ENCODE results near the gene PPP3CA. TPM values are rescaled to one million over a fixed set of nuclear protein-coding genes. Genes with fewer than 3 reads are reported as not detected.

PPP3CA gene
- total RNA-seq, 1 experiment from 2014 or later = 31.0 TPM

GRCh38 chr4:101199507-101200285 lies 147.6 kb downstream of the PPP3CA start:
- Histone ChIP-seq H3K27ac (ENCODE audit: low read length) (no peak overlapping the region), H3K9me3 (ENCODE audit: control insufficient read depth, insufficient read depth, low read depth, low read length) (no peaks in the 10 kb centered on the region), H3K4me1 (ENCODE audit: control insufficient read depth, insufficient read depth, low read length) (peaks cover 6% of the 10 kb centered on the region), H3K36me3 (ENCODE audit: control insufficient read depth, insufficient read depth, low read length) (no peaks in the 10 kb centered on the region), H3K4me3 (ENCODE audit: low read depth in 2 of 2, low read length in 2 of 2) (no peak overlapping the region), H3K27me3 (ENCODE audit: control insufficient read depth, insufficient read depth, low read length) (no peaks in the 10 kb centered on the region)
- intact Hi-C loops (cut with micrococcal nuclease; ENCODE audit: unreplicated experiment) (no loop called here), in situ Hi-C loops (cut with HindIII; ENCODE audit: low pct_unique_long_range_greater_than_20kb, low sequenced_read_pairs) (no loop called here)
- CTCF ChIA-PET = no interaction called here
- no peak for ATAC-seq
- POLR2A ChIA-PET = no interaction called here
- no peak for DNase-seq (ENCODE audit: low read depth, low spot score)
- TF ChIP-seq SIN3A (IDR thresholded peaks at IDR 0.05; ENCODE audit: borderline replicate concordance, insufficient read depth, low read depth, low read length) (no peak), POLR2AphosphoS5 (IDR thresholded peaks at IDR 0.05; ENCODE audit: low read depth, low read length) (no peak), CTCF (IDR thresholded peaks at IDR 0.05) (no peak), TCF7L2 (IDR thresholded peaks at IDR 0.05; ENCODE audit: low read depth, low read length) (no peak), REST (IDR thresholded peaks at IDR 0.05; ENCODE audit: insufficient read depth in 1 of 2, low read depth in 2 of 2, low read length in 1 of 2) (no peak)
- no TSS peak for BruUV-seq (replicated peaks)

GRCh38 chr4:101198682-101199339 lies 148.5 kb downstream of the PPP3CA start:
- POLR2A ChIA-PET = interaction anchor here (0.6 kb wide), 1 partner anchor 138 kb away, joined by 3 read pairs; no protein-coding TSS in a partner anchor

More at GRCh38 chr4:101198682-101199339, 148.5 kb downstream of the PPP3CA start:
- no peak for TF ChIP-seq CTCF (IDR thresholded peaks at IDR 0.05)
- TF ChIP-seq SIN3A (IDR thresholded peaks at IDR 0.05; ENCODE audit: borderline replicate concordance, insufficient read depth, low read depth, low read length) = no peak
- no peak for TF ChIP-seq REST (IDR thresholded peaks at IDR 0.05; ENCODE audit: insufficient read depth in 1 of 2, low read depth in 2 of 2, low read length in 1 of 2)
- TF ChIP-seq TCF7L2 (IDR thresholded peaks at IDR 0.05; ENCODE audit: low read depth, low read length) = no peak
- TF ChIP-seq POLR2AphosphoS5 (IDR thresholded peaks at IDR 0.05; ENCODE audit: low read depth, low read length) = no peak
- CTCF ChIA-PET = no interaction called here
- H3K4me3 ChIP-seq (ENCODE audit: low read depth in 2 of 2, low read length in 2 of 2) = no peak overlapping the region
- H3K27me3 ChIP-seq (ENCODE audit: control insufficient read depth, insufficient read depth, low read length) = no peaks in the 10 kb centered on the region
- ATAC-seq = no peak
- H3K4me1 ChIP-seq (ENCODE audit: control insufficient read depth, insufficient read depth, low read length) = peaks cover 6% of the 10 kb centered on the region
- no peaks in the 10 kb centered on the region for H3K9me3 ChIP-seq (ENCODE audit: control insufficient read depth, insufficient read depth, low read depth, low read length)
- BruUV-seq (replicated peaks) = no TSS peak
- intact Hi-C loops (cut with micrococcal nuclease; ENCODE audit: unreplicated experiment) (no loop called here), in situ Hi-C loops (cut with HindIII; ENCODE audit: low pct_unique_long_range_greater_than_20kb, low sequenced_read_pairs) (no loop called here)
- no peak overlapping the region for H3K27ac ChIP-seq (ENCODE audit: low read length)
- DNase-seq (ENCODE audit: low read depth, low spot score) = no peak
- H3K36me3 ChIP-seq (ENCODE audit: control insufficient read depth, insufficient read depth, low read length) = no peaks in the 10 kb centered on the region
